ENCODE results near the gene PSAT1.

PSAT1 gene

GRCh38 chr9:78363221-78363620 lies 66.3 kb downstream of the PSAT1 start:
- Histone ChIP-seq H3K9me2 (replicated peaks; ENCODE audit: insufficient read depth, low read length) (no peaks in the 10 kb centered on the region), H4K20me1 (ENCODE audit: low read depth, low read length) (no peaks in the 10 kb centered on the region), H3K4me2 (ENCODE audit: low read depth, low read length, poor library complexity, severe bottlenecking) (no peak overlapping the region), H3K79me2 (ENCODE audit: insufficient read depth, low read length) (no peaks in the 10 kb centered on the region), H3K27ac (ENCODE audit: low read depth, low read length) (no peak overlapping the region), H3K9me3 (ENCODE audit: insufficient read depth, low read length) (no peaks in the 10 kb centered on the region), H3K9ac (ENCODE audit: low read length) (no peak overlapping the region), H3F3A (ENCODE audit: insufficient read depth) (no peaks in the 10 kb centered on the region), H3K4me3 (ENCODE audit: insufficient read depth, low read length, poor library complexity, severe bottlenecking) (no peak overlapping the region), H2AFZ (ENCODE audit: low read depth, low read length, severe bottlenecking) (no peak overlapping the region), H3K27me3 (ENCODE audit: low read length) (no peaks in the 10 kb centered on the region), H3K36me3 (ENCODE audit: low read length) (no peaks in the 10 kb centered on the region)
- TF ChIP-seq, protein P1, sequence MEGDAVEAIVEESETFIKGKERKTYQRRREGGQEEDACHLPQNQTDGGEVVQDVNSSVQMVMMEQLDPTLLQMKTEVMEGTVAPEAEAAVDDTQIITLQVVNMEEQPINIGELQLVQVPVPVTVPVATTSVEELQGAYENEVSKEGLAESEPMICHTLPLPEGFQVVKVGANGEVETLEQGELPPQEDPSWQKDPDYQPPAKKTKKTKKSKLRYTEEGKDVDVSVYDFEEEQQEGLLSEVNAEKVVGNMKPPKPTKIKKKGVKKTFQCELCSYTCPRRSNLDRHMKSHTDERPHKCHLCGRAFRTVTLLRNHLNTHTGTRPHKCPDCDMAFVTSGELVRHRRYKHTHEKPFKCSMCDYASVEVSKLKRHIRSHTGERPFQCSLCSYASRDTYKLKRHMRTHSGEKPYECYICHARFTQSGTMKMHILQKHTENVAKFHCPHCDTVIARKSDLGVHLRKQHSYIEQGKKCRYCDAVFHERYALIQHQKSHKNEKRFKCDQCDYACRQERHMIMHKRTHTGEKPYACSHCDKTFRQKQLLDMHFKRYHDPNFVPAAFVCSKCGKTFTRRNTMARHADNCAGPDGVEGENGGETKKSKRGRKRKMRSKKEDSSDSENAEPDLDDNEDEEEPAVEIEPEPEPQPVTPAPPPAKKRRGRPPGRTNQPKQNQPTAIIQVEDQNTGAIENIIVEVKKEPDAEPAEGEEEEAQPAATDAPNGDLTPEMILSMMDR (IDR thresholded peaks at IDR 0.05; ENCODE audit: insufficient read depth, low read length, poor library complexity, severe bottlenecking): no peak

DNA sequence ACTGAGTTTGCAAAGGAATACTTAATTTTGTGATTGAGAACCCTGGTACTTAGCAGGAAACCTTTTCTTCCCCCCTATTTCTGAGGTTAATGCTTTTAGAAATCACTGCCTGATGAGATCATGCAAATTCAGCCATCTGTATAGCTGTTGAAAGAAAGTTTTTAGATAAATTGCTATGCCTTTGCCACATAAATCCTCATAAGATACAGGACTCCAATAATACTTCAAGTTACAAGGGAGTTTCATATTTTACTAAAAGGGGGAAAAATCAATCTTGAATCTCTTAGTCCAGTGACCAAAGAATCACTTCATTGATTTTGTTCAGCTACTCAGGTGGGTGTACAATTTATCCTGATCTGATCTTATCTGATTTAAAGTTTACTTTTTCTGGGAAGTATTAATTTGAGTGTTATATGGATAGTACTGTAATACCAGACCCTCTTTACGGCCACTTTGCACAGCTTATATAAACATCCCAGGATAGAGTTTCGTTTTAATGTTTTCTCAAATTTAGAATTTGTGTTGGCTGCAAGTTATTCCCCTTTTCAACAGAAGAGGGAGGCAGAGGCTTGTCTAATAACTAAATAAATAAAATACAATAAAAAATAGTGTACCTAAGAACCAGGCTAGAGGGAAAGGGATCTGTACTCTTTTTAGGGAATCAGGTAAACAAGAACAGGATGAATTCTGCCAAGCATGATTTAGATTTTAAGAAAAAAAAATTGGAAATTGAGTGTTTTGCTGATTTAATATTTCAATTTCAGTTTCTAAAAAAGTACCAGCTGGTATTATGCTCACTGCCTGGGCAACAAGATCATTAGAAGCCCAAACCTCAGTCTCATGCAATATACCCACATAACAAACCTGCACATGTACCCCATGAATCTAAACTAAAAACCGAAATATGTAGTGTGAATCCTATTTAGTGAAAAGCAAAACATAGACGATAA lies 69.1 kb downstream of the PSAT1 start:
- H3K79me2 ChIP-seq (ENCODE audit: insufficient read depth, low read length): no peaks in the 10 kb centered on the region
- no peaks in the 10 kb centered on the region for H4K20me1 ChIP-seq (ENCODE audit: low read depth, low read length)
- H2AFZ ChIP-seq (ENCODE audit: low read depth, low read length, severe bottlenecking): no peak overlapping the region
- H3K9ac ChIP-seq (ENCODE audit: low read length): no peak overlapping the region
- H3K9me3 ChIP-seq (ENCODE audit: insufficient read depth, low read length): no peaks in the 10 kb centered on the region
- no peaks in the 10 kb centered on the region for H3K9me2 ChIP-seq (replicated peaks; ENCODE audit: insufficient read depth, low read length)
- H3K4me2 ChIP-seq (ENCODE audit: low read depth, low read length, poor library complexity, severe bottlenecking): no peak overlapping the region
- no peak overlapping the region for H3K27ac ChIP-seq (ENCODE audit: low read depth, low read length)
- no peaks in the 10 kb centered on the region for H3K27me3 ChIP-seq (ENCODE audit: low read length)
- TF ChIP-seq EZH2phosphoT487 (conservative IDR thresholded peaks at IDR 0.05; ENCODE audit: low read length): no peak
- TF ChIP-seq, protein P1 (IDR thresholded peaks at IDR 0.05; ENCODE audit: insufficient read depth, low read length, poor library complexity, severe bottlenecking): peak; percentile 27
- H3K36me3 ChIP-seq (ENCODE audit: low read length): no peaks in the 10 kb centered on the region
- H3F3A ChIP-seq (ENCODE audit: insufficient read depth): no peaks in the 10 kb centered on the region
- no peak overlapping the region for H3K4me3 ChIP-seq (ENCODE audit: insufficient read depth, low read length, poor library complexity, severe bottlenecking)

- TF ChIP-seq EZH2phosphoT487 (conservative IDR thresholded peaks at IDR 0.05; ENCODE audit: low read length): no peak
- TF ChIP-seq, protein P1 (IDR thresholded peaks at IDR 0.05; ENCODE audit: insufficient read depth, low read length, poor library complexity, severe bottlenecking): no peak
- Histone ChIP-seq H3K9me3 (ENCODE audit: insufficient read depth, low read length) (no peaks in the 10 kb centered on the region), H3F3A (ENCODE audit: insufficient read depth) (no peaks in the 10 kb centered on the region), H3K9me2 (replicated peaks; ENCODE audit: insufficient read depth, low read length) (no peaks in the 10 kb centered on the region), H2AFZ (ENCODE audit: low read depth, low read length, severe bottlenecking) (no peak overlapping the region), H3K27ac (ENCODE audit: low read depth, low read length) (no peak overlapping the region), H3K79me2 (ENCODE audit: insufficient read depth, low read length) (no peaks in the 10 kb centered on the region), H3K9ac (ENCODE audit: low read length) (no peak overlapping the region), H3K4me2 (ENCODE audit: low read depth, low read length, poor library complexity, severe bottlenecking) (no peak overlapping the region), H3K4me3 (ENCODE audit: insufficient read depth, low read length, poor library complexity, severe bottlenecking) (no peak overlapping the region), H3K27me3 (ENCODE audit: low read length) (no peaks in the 10 kb centered on the region), H4K20me1 (ENCODE audit: low read depth, low read length) (no peaks in the 10 kb centered on the region), H3K36me3 (ENCODE audit: low read length) (no peaks in the 10 kb centered on the region)
Measured at GRCh38 chr9:78366827-78367226, 69.9 kb downstream of the PSAT1 start.
